ENCODE measurements around the gene ZNF132.
A peak's percentile ranks its signal among the peaks of the same experiment; 100 is the strongest.

- no peak for TF ChIP-seq CTCF (IDR thresholded peaks at IDR 0.05)
- TF ChIP-seq POLR2A (IDR thresholded peaks at IDR 0.05), result peak in 1 of 2 donors; percentile 54
- TF ChIP-seq POLR2AphosphoS5 (IDR thresholded peaks at IDR 0.05), result peak in 1 of 3 donors; percentile 12
Observed at GRCh38 chr19:58466760-58467589, 27.0 kb upstream of the ZNF132 start, which contains the start of gene ZNF324.
